ENCODE data around the gene MAP2K4. TPM values are rescaled to one million over a fixed set of nuclear protein-coding genes. Genes with fewer than 3 reads are reported as not detected.

The MAP2K4 gene
- total and polyA plus RNA-seq, 2 of the 8 experiments (the other 6 are each of a cell fraction or from before 2014, with no cell fraction given): 14.2 to 37.3 TPM

DNA sequence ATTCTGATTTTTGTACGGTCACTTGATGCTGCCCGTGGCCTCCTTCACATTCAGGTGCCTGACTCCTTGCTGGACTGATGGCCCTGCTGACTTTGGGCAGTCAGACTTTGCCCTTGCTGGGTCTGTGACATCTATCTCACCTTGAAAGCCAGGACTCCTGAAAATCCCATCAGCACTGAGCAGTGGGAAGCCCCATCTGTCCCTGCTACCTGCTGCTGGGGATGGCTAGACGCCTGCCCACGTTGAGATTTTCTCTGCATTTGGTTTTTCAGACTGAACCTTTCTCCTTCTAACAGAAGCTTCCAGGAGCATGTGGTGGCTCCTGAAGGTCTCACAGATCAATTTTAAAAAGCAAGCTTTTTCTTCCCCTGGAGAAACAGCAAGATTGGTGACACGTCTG, 13.2 kb upstream of the MAP2K4 start:
- Histone ChIP-seq H2AK5ac (ENCODE audit: low read depth, low read length) (no peak overlapping the region), H4K8ac (ENCODE audit: extremely low read depth, insufficient read depth, low read length) (no peak overlapping the region), H3K56ac (replicated peaks; ENCODE audit: insufficient read length, low read depth, low read length) (no peak overlapping the region), H3K9me3 (ENCODE audit: insufficient read depth in 2 of 2, low read depth in 1 of 2, low read length in 1 of 2) (no peaks in the 10 kb centered on the region; a peak in 1 of 4 replicates), H2BK12ac (ENCODE audit: low read depth, low read length) (no peak overlapping the region), H2BK20ac (ENCODE audit: low read length) (no peak overlapping the region), H3K23ac (ENCODE audit: insufficient read length) (no peak overlapping the region), H3K4me1 (replicated peaks in 1 of 4; ENCODE audit: control insufficient read depth in 3 of 4, insufficient read depth in 4 of 4, low read length in 3 of 4) (no peaks in the 10 kb centered on the region), H3K27ac (ENCODE audit: low read depth, low read length) (no peak overlapping the region), H3K14ac (ENCODE audit: insufficient read length) (no peak overlapping the region), H3K18ac (ENCODE audit: extremely low read depth, low read length) (no peak overlapping the region), H4K91ac (replicated peaks; ENCODE audit: insufficient read length, low read length) (no peak overlapping the region), H4K5ac (ENCODE audit: insufficient read length, low read depth, low read length) (no peak overlapping the region), H2BK5ac (ENCODE audit: low read depth, low read length) (no peak overlapping the region), H3K79me1 (ENCODE audit: low read depth, low read length) (no peaks in the 10 kb centered on the region), H3K79me2 (ENCODE audit: control insufficient read depth in 1 of 2, insufficient read depth in 2 of 2, low read length in 2 of 2) (no peaks in the 10 kb centered on the region), H3K23me2 (ENCODE audit: low read depth, low read length) (no peaks in the 10 kb centered on the region), H2BK120ac (replicated peaks; ENCODE audit: low read depth, low read length) (no peak overlapping the region), H4K20me1 (replicated peaks in 1 of 2; ENCODE audit: control insufficient read depth in 1 of 2, insufficient read depth in 2 of 2, low read length in 2 of 2) (peaks cover 0 to 1% of the 10 kb centered on the region in 2 experiments), H3K27me3 (replicated peaks in 1 of 4; ENCODE audit: control insufficient read depth in 3 of 4, extremely low read depth in 1 of 4, insufficient read depth in 3 of 4, low read length in 3 of 4) (no peaks in the 10 kb centered on the region), H3K9ac (replicated peaks in 1 of 4; ENCODE audit: extremely low read depth in 1 of 4, low read depth in 3 of 4, low read length in 3 of 4) (no peak overlapping the region), H3K36me3 (ENCODE audit: control insufficient read depth in 2 of 4, insufficient read depth in 4 of 4, low read length in 3 of 4) (no peaks in the 10 kb centered on the region), H3K4ac (replicated peaks; ENCODE audit: insufficient read length, low read depth, low read length) (peak overlapping the region; percentile 19), H2BK15ac (ENCODE audit: low read length) (no peak overlapping the region), H2AFZ (ENCODE audit: low read length) (0 out of 2 replicates have a peak overlapping the region, but pooled peaks have one; percentile 49), H3K4me2 (ENCODE audit: insufficient read depth in 1 of 2, low read depth in 2 of 2, low read length in 2 of 2) (no peak overlapping the region), H3K4me3 (ENCODE audit: extremely low read depth in 1 of 4, insufficient read depth in 2 of 4, low read depth in 3 of 4, low read length in 4 of 4) (no peak overlapping the region)
- CTCF ChIA-PET (ENCODE audit: partially characterized antibody): interaction anchor here (1.2 kb wide), 1 partner anchor 10 kb away, joined by 3 read pairs; the partner anchor contains the start of gene ZNF18
- POLR2A ChIA-PET (ENCODE audit: partially characterized antibody): interaction anchor here (0.9 to 2.2 kb wide), 4 partner anchors 10 to 19 kb away, joined by 3 to 25 read pairs (median 12); partner anchors contain the start of genes MAP2K4 and ZNF18
- TF ChIP-seq, protein P1, sequence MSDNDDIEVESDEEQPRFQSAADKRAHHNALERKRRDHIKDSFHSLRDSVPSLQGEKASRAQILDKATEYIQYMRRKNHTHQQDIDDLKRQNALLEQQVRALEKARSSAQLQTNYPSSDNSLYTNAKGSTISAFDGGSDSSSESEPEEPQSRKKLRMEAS (IDR thresholded peaks at IDR 0.05): no peak
- TF ChIP-seq RNF2 (IDR thresholded peaks at IDR 0.05; ENCODE audit: borderline replicate concordance, low read depth, low read length, missing control alignments, poor library complexity, severe bottlenecking) (no peak), TBP (IDR thresholded peaks at IDR 0.05; ENCODE audit: low read depth, low read length) (no peak)
- no peak for DNase-seq (ENCODE audit: low read depth in 1 of 2, low spot score in 2 of 2)
- FAIRE-seq: no peak
- WGBS, 2 experiments (ENCODE audit: extremely low coverage in 1 of 2, insufficient coverage in 1 of 2, insufficient read length in 1 of 2, insufficient replicate concordance in 2 of 2, low coverage in 1 of 2, low lambda C conversion rate in 2 of 2, missing lambda C conversion rate in 1 of 2): 81% methylated on average over 5 of the region's 5 CpGs; no CpG with 5 or more reads in 1 of the 2 experiments
